Measurements from ENCODE around the gene PMFBP1. TPM values are rescaled to one million over a fixed set of nuclear protein-coding genes. Genes with fewer than 3 reads are reported as not detected.

The PMFBP1 gene
- total RNA-seq, 1 experiment from 2014 or later: 2.7 TPM

GRCh38 chr16:72092832-72093447 is 79.0 kb downstream of the PMFBP1 start:
- Histone ChIP-seq H2BK120ac (ENCODE audit: low read depth, low read length, poor library complexity, severe bottlenecking) (no peak overlapping the region), H3K4me1 (ENCODE audit: insufficient read depth, low read length) (peaks cover 7% of the 10 kb centered on the region; the same call in 1 of the 2 replicates), H3K9ac (ENCODE audit: extremely low read depth, insufficient read length, low read length) (peak overlapping the region; percentile 64), H4K91ac (ENCODE audit: insufficient read length, low read depth, low read length) (no peak overlapping the region), H3K79me2 (ENCODE audit: insufficient read depth, low read length) (peaks cover 12% of the 10 kb centered on the region; the same call in 1 of the 2 replicates), H3K79me1 (ENCODE audit: insufficient read depth, low read depth, low read length, poor library complexity, severe bottlenecking) (peaks cover 7% of the 10 kb centered on the region), H2BK5ac (ENCODE audit: insufficient read length, low read length) (no peak overlapping the region), H2AK5ac (ENCODE audit: insufficient read length, low read length) (no peak overlapping the region), H3K4me2 (ENCODE audit: insufficient read depth, insufficient read length, low read length) (peak overlapping the region; percentile 64), H3K4ac (ENCODE audit: low read depth, low read length) (no peak overlapping the region), H3K27me3 (ENCODE audit: insufficient read depth, low read length) (no peaks in the 10 kb centered on the region), H3K9me3 (ENCODE audit: control insufficient read depth, low read depth, low read length) (no peaks in the 10 kb centered on the region), H3K14ac (ENCODE audit: insufficient read depth, low read length) (peak overlapping the region; percentile 44; the same call in 1 of the 2 replicates), H3K23me2 (ENCODE audit: insufficient read length, low read depth, low read length, poor library complexity, severe bottlenecking) (peaks cover 6% of the 10 kb centered on the region), H2AFZ (ENCODE audit: low read length) (peak overlapping the region; percentile 69), H2BK15ac (ENCODE audit: low read depth, low read length) (no peak overlapping the region), H2BK12ac (ENCODE audit: insufficient read length, low read depth, low read length) (no peak overlapping the region), H4K20me1 (ENCODE audit: control insufficient read depth, insufficient read depth, insufficient read length) (no peaks in the 10 kb centered on the region), H4K8ac (replicated peaks; ENCODE audit: insufficient read length, low read depth, low read length) (no peak overlapping the region), H3K56ac (ENCODE audit: insufficient read length, low read depth, low read length) (no peak overlapping the region), H3K18ac (ENCODE audit: insufficient read length, low read depth, low read length) (peak overlapping the region; percentile 27), H4K5ac (ENCODE audit: insufficient read length, low read depth, low read length) (no peak overlapping the region), H3K27ac (ENCODE audit: insufficient read length, low read depth, low read length) (no peak overlapping the region), H2BK20ac (ENCODE audit: low read depth, low read length, poor library complexity, severe bottlenecking) (no peak overlapping the region), H3K23ac (ENCODE audit: insufficient read length, low read depth, low read length) (no peak overlapping the region), H3T11ph (ENCODE audit: low read length) (no peak overlapping the region)
- WGBS (ENCODE audit: extremely low coverage, insufficient read length, low lambda C conversion rate): no CpG with 5 or more reads among the region's 22 CpGs
- Mint-ChIP-seq H3K27ac (peak overlapping the region; percentile 65 to 98 (median 96); a peak in 6 of 7 replicates), H3K4me1 (peaks cover 14 to 16% of the 10 kb centered on the region in 2 experiments), H3K36me3 (ENCODE audit: insufficient read depth in 1 of 3, low read depth in 3 of 3) (peaks cover 2 to 39% (median 38%) of the 10 kb centered on the region in 3 experiments; a peak in 5 of 7 replicates), H3K27me3 (ENCODE audit: low read depth) (no peaks in the 10 kb centered on the region), H3K9me3 (no peaks in the 10 kb centered on the region), H3K4me3 (peak overlapping the region; percentile 98)
- no peak for DNase-seq
- TF ChIP-seq, protein P1, sequence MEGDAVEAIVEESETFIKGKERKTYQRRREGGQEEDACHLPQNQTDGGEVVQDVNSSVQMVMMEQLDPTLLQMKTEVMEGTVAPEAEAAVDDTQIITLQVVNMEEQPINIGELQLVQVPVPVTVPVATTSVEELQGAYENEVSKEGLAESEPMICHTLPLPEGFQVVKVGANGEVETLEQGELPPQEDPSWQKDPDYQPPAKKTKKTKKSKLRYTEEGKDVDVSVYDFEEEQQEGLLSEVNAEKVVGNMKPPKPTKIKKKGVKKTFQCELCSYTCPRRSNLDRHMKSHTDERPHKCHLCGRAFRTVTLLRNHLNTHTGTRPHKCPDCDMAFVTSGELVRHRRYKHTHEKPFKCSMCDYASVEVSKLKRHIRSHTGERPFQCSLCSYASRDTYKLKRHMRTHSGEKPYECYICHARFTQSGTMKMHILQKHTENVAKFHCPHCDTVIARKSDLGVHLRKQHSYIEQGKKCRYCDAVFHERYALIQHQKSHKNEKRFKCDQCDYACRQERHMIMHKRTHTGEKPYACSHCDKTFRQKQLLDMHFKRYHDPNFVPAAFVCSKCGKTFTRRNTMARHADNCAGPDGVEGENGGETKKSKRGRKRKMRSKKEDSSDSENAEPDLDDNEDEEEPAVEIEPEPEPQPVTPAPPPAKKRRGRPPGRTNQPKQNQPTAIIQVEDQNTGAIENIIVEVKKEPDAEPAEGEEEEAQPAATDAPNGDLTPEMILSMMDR (conservative IDR thresholded peaks at IDR 0.05): no peak
